GM23338 (cell line): ENCODE measurements around the gene CDH23. TPM values are rescaled to one million over a fixed set of nuclear protein-coding genes. Genes with fewer than 3 reads are reported as not detected.

Experiments
- ATAC-seq: fragments of 200-7000 bp; cut with Tn5 transposase; 3 replicates; pipeline ENCODE4 v1.9.1; 2020
- DNase-seq: peaks from one replicate; pipeline ENCODE4 v3.0.0-alpha.2; 2015; ENCODE audit warnings: low spot score
- H2AFZ ChIP-seq: fragments of 200-600 bp; sonication (generic); 2 replicates; pipeline ENCODE4 v1.8.0; 2016; ENCODE audit warnings: antibody characterized with exemption, mild to moderate bottlenecking, moderate library complexity
- H3F3A ChIP-seq: fragments of 200-600 bp; sonication (generic); replicated peaks from 2 replicates; pipeline ENCODE4 v1.8.0; 2017; ENCODE audit warnings: antibody characterized with exemption, mixed run types, low read depth
- H3K27ac ChIP-seq: fragments of 200-600 bp; sonication (generic); 2 replicates; pipeline ENCODE4 v1.6.1; 2016; ENCODE audit warnings: low read depth
- H3K27me3 ChIP-seq: fragments of 200-600 bp; sonication (generic); 2 replicates; pipeline ENCODE4 v1.8.0; 2016; ENCODE audit warnings: mild to moderate bottlenecking, mixed run types, moderate library complexity; ENCODE audit not compliant: insufficient read depth
- H3K36me3 ChIP-seq: fragments of 200-600 bp; sonication (generic); 2 replicates; pipeline ENCODE4 v1.8.0; 2016; ENCODE audit warnings: mild to moderate bottlenecking; ENCODE audit not compliant: insufficient read depth
- H3K4me1 ChIP-seq: fragments of 200-600 bp; sonication (generic); 2 replicates; pipeline ENCODE4 v1.8.0; 2016; ENCODE audit warnings: mild to moderate bottlenecking, moderate library complexity; ENCODE audit not compliant: insufficient read depth
- H3K4me2 ChIP-seq: fragments of 200-600 bp; sonication (generic); 2 replicates; pipeline ENCODE4 v1.7.1; 2017; ENCODE audit warnings: mixed run types
- H3K4me3 ChIP-seq: fragments of 200-600 bp; sonication (generic); 2 replicates; pipeline ENCODE4 v1.6.1; 2016; ENCODE audit warnings: mixed run types
- H3K79me2 ChIP-seq: fragments of 200-600 bp; sonication (generic); replicated peaks from 2 replicates; pipeline ENCODE4 v1.8.0; 2017; ENCODE audit warnings: mild to moderate bottlenecking; ENCODE audit not compliant: insufficient read depth
- H3K9me2 ChIP-seq: fragments of 200-600 bp; sonication (generic); 2 replicates; pipeline ENCODE4 v1.8.0; 2017; ENCODE audit not compliant: insufficient read depth
- H4K20me1 ChIP-seq: fragments of 200-600 bp; sonication (generic); replicated peaks from 2 replicates; pipeline ENCODE4 v1.8.0; 2017; ENCODE audit warnings: mild to moderate bottlenecking; ENCODE audit not compliant: insufficient read depth
- H3K27ac Mint-ChIP-seq: 2 replicates; pipeline ENCODE4 v1.8.0; 2020; ENCODE audit warnings: inconsistent platforms, mild to moderate bottlenecking, moderate library complexity, mixed read lengths
- H3K27me3 Mint-ChIP-seq: 3 replicates; pipeline ENCODE4 v1.8.0; 2022; ENCODE audit warnings: low read depth, mild to moderate bottlenecking, moderate library complexity, mixed read lengths, inconsistent platforms; ENCODE audit not compliant: insufficient read depth, poor library complexity
- H3K36me3 Mint-ChIP-seq: 3 replicates; pipeline ENCODE4 v1.8.0; 2021; ENCODE audit warnings: low read depth, mild to moderate bottlenecking, inconsistent platforms, moderate library complexity, mixed read lengths
- H3K4me1 Mint-ChIP-seq: 3 replicates; pipeline ENCODE4 v1.8.0; 2020; ENCODE audit warnings: mild to moderate bottlenecking, inconsistent platforms, mixed read lengths
- H3K4me3 Mint-ChIP-seq: 3 replicates; pipeline ENCODE4 v1.8.0; 2021; ENCODE audit warnings: moderate library complexity, mild to moderate bottlenecking, inconsistent platforms, mixed read lengths
- H3K9me3 Mint-ChIP-seq: 3 replicates; pipeline ENCODE4 v1.8.0; 2020; ENCODE audit warnings: moderate library complexity, mild to moderate bottlenecking, inconsistent platforms, mixed read lengths
- CREB1 ChIP-seq: fragments of 250-450 bp; sonication (Bioruptor Pico); IDR thresholded peaks from 2 replicates; pipeline ENCODE4 v1.5.0; 2020; ENCODE audit warnings: low read depth, mild to moderate bottlenecking, moderate library complexity
- ETS1 ChIP-seq: IDR thresholded peaks from 2 replicates; pipeline ENCODE4 v1.6.1; 2016; ENCODE audit warnings: antibody characterized with exemption
- EZH2phosphoT487 ChIP-seq: fragments of 200-600 bp; sonication (generic); IDR thresholded peaks from one replicate; pipeline ENCODE4 v1.8.1; 2018; ENCODE audit warnings: antibody characterized with exemption; ENCODE audit not compliant: unreplicated experiment
- REST ChIP-seq: IDR thresholded peaks from one replicate; pipeline ENCODE4 v1.6.1; 2018; ENCODE audit warnings: antibody characterized with exemption; ENCODE audit not compliant: unreplicated experiment
- STAT1 ChIP-seq: IDR thresholded peaks from one replicate; pipeline ENCODE4 v1.6.1; 2016; ENCODE audit warnings: antibody characterized with exemption; ENCODE audit not compliant: unreplicated experiment
- ZNF462 ChIP-seq: fragments of 250-450 bp; sonication (Bioruptor Pico); IDR thresholded peaks from 2 replicates; pipeline ENCODE4 v1.5.0; 2020; ENCODE audit warnings: mild to moderate bottlenecking, moderate library complexity
- polyA plus RNA-seq: library from polyadenylated mRNA; unstranded; fragments of >200 nt; fragmentation: Nextera tagmentation; extraction: Ambion mirVana; gene quantifications from 2 replicates; pipeline ENCODE4 v1.2.1, GENCODE V29; 2016
- total RNA-seq: library from RNA; depleted of rRNA; stranded (reverse); fragments of >200 nt; shearing (Covaris generic); gene quantifications from 2 replicates; pipeline ENCODE4 v1.2.3, GENCODE V29; 2014

CDH23 gene
- total and polyA plus RNA-seq, 2 experiments from 2014 or later = 0.95 to 4.3 TPM

- no peak for TF ChIP-seq ZNF462 (CRISPR knock-in tag)
Observed at GRCh38 chr10:71664585-71664984, 267.9 kb downstream of the CDH23 start (continued).

- Histone ChIP-seq H3K4me2 (no peak overlapping the region; the same call in 1 of the 2 replicates), H2AFZ (no peak overlapping the region; the same call in 1 of the 2 replicates), H3K36me3 (no peaks in the 10 kb centered on the region), H3K9me2 (no peaks in the 10 kb centered on the region), H3K4me1 (peaks cover 6% of the 10 kb centered on the region; the same call in 1 of the 2 replicates), H3F3A (no peaks in the 10 kb centered on the region), H3K79me2 (no peaks in the 10 kb centered on the region), H3K27me3 (no peaks in the 10 kb centered on the region), H4K20me1 (no peaks in the 10 kb centered on the region), H3K27ac (no peak overlapping the region), H3K4me3 (no peak overlapping the region)
- Mint-ChIP-seq H3K4me3 (no peak overlapping the region), H3K27ac (no peak overlapping the region), H3K27me3 (peaks cover 19% of the 10 kb centered on the region), H3K4me1 (peaks cover 44% of the 10 kb centered on the region), H3K36me3 (0 out of 3 replicates have a peak, but pooled peaks cover 1% of the 10 kb centered on the region), H3K9me3 (no peaks in the 10 kb centered on the region)
- DNase-seq (no peak), ATAC-seq (no peak)
- TF ChIP-seq STAT1 = no peak
- TF ChIP-seq CREB1 (CRISPR knock-in tag) = no peak
- TF ChIP-seq REST = no peak
- no peak for TF ChIP-seq ETS1
- TF ChIP-seq EZH2phosphoT487 = no peak
Observed at GRCh38 chr10:71665456-71665855, 268.7 kb downstream of the CDH23 start.
